Activated CD8-positive, alpha-beta memory T cell treated with anti-CD3 and anti-CD28 coated beads, Interleukin-2, amount 50 U/mL, for 1 hour (primary cell): ENCODE measurements around the gene OR10A6.

Source experiments
- DNase-seq: peaks from one replicate; pipeline ENCODE4 v3.0.0-alpha.2; 2020; ENCODE audit errors: extremely low read depth

OR10A6 gene

GRCh38 chr11:7910286-7910788, 20.7 kb downstream of the OR10A6 start:
- DNase-seq, result no peak

GRCh38 chr11:7909585-7910285, 21.3 kb downstream of the OR10A6 start:
- no peak for DNase-seq

- DNase-seq, result no peak
Observed at GRCh38 chr11:7907121-7907520, 23.9 kb downstream of the OR10A6 start.

- DNase-seq, result no peak
Observed at GRCh38 chr11:7906481-7906880, 24.6 kb downstream of the OR10A6 start.

- no peak for DNase-seq
Observed at GRCh38 chr11:7905961-7906429, 25.1 kb downstream of the OR10A6 start.

- DNase-seq, result no peak
Observed at GRCh38 chr11:7905549-7905948, 25.5 kb downstream of the OR10A6 start.

GRCh38 chr11:7904917-7905316, 26.2 kb downstream of the OR10A6 start:
- DNase-seq, result no peak

GRCh38 chr11:7903940-7904339, 27.1 kb downstream of the OR10A6 start:
- DNase-seq, result no peak

- no peak for DNase-seq
Observed at GRCh38 chr11:7901319-7901854, 29.7 kb downstream of the OR10A6 start.

- DNase-seq, result no peak
Observed at GRCh38 chr11:7900686-7901085, 30.4 kb downstream of the OR10A6 start.

- DNase-seq, result no peak
Observed at GRCh38 chr11:7899418-7899817, 31.6 kb downstream of the OR10A6 start.

GRCh38 chr11:7898666-7899283, 32.3 kb downstream of the OR10A6 start:
- DNase-seq, result no peak

- no peak for DNase-seq
Observed at GRCh38 chr11:7896009-7896785, 34.9 kb downstream of the OR10A6 start.

- DNase-seq, result no peak
Observed at GRCh38 chr11:7894251-7894650, 36.8 kb downstream of the OR10A6 start.

- DNase-seq, result no peak
Observed at GRCh38 chr11:7893796-7894195, 37.3 kb downstream of the OR10A6 start.

- DNase-seq, result no peak
Observed at GRCh38 chr11:7892840-7893254, 38.2 kb downstream of the OR10A6 start.

GRCh38 chr11:7892059-7892699, 38.9 kb downstream of the OR10A6 start:
- no peak for DNase-seq

GRCh38 chr11:7890417-7891172, 40.5 kb downstream of the OR10A6 start:
- no peak for DNase-seq

GRCh38 chr11:7889985-7890384, 41.1 kb downstream of the OR10A6 start:
- DNase-seq, result no peak

GRCh38 chr11:7882860-7883259, 48.2 kb downstream of the OR10A6 start:
- no peak for DNase-seq
